Stimulated activated CD4-positive, alpha-beta T cell treated with anti-CD3 and anti-CD28 coated beads, Interleukin-2, amount 100 ng/mL, for 48 hours (primary cell): ENCODE results near the gene TARM1.

Experiments
- DNase-seq, 2 donors: peaks; one replicate each; pipeline ENCODE4 v3.0.0-alpha.2; 2020

The TARM1 gene

GRCh38 chr19:54029930-54030490 lies 51.2 kb downstream of the TARM1 start:
- peak; percentile 53 to 64 for DNase-seq

GRCh38 chr19:54029301-54029700 lies 51.9 kb downstream of the TARM1 start:
- DNase-seq, result no peak

- DNase-seq, result no peak
These were observed 54.5 kb downstream of the TARM1 start for GRCh38 chr19:54026656-54027055.

- no peak for DNase-seq
These were observed 56.5 kb downstream of the TARM1 start for GRCh38 chr19:54024660-54025059.

GRCh38 chr19:54023191-54023590 lies 58.0 kb downstream of the TARM1 start:
- DNase-seq, result no peak

GRCh38 chr19:54021932-54022331 lies 59.2 kb downstream of the TARM1 start:
- DNase-seq, result no peak

- DNase-seq, result no peak
These were observed 59.8 kb downstream of the TARM1 start for GRCh38 chr19:54021363-54021762.
